ENCODE measurements around the gene SLCO2B1.

GRCh38 chr11:75165721-75166120, 14.8 kb downstream of the SLCO2B1 start:
- TF ChIP-seq CTCF (IDR thresholded peaks at IDR 0.05) (no peak), EP300 (IDR thresholded peaks at IDR 0.05) (no peak), POLR2A (IDR thresholded peaks at IDR 0.05) (no peak)

Measured in upper lobe of left lung (tissue), 4 donors.